ENCODE results near the gene PRAMEF17.
"Not testable (repeated sequence)": the region's sequence is repeated elsewhere in the genome, so short reads cannot be mapped to it uniquely, and the experiment has no call there.

PRAMEF17 gene

GRCh38 chr1:13439104-13439783 is 49.8 kb downstream of the PRAMEF17 start:
- intact Hi-C loops (cut with DNase I) = not testable (repeated sequence)
- peak in 2 of 10 donors; percentile 47 to 76 for DNase-seq
